GM19324 (cell line): ENCODE data around the gene NPEPL1.
"Not testable (repeated sequence)": the region's sequence is repeated elsewhere in the genome, so short reads cannot be mapped to it uniquely, and the experiment has no call there.

ENCODE experiments used
- ATAC-seq: cut with Tn5 transposase; IDR thresholded peaks from one replicate; pipeline ENCODE4 v1.9.1; 2021; ENCODE audit warnings: mild to moderate bottlenecking, moderate library complexity; ENCODE audit not compliant: unreplicated experiment, low FRiP score

The NPEPL1 gene, protein sequence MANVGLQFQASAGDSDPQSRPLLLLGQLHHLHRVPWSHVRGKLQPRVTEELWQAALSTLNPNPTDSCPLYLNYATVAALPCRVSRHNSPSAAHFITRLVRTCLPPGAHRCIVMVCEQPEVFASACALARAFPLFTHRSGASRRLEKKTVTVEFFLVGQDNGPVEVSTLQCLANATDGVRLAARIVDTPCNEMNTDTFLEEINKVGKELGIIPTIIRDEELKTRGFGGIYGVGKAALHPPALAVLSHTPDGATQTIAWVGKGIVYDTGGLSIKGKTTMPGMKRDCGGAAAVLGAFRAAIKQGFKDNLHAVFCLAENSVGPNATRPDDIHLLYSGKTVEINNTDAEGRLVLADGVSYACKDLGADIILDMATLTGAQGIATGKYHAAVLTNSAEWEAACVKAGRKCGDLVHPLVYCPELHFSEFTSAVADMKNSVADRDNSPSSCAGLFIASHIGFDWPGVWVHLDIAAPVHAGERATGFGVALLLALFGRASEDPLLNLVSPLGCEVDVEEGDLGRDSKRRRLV

DNA sequence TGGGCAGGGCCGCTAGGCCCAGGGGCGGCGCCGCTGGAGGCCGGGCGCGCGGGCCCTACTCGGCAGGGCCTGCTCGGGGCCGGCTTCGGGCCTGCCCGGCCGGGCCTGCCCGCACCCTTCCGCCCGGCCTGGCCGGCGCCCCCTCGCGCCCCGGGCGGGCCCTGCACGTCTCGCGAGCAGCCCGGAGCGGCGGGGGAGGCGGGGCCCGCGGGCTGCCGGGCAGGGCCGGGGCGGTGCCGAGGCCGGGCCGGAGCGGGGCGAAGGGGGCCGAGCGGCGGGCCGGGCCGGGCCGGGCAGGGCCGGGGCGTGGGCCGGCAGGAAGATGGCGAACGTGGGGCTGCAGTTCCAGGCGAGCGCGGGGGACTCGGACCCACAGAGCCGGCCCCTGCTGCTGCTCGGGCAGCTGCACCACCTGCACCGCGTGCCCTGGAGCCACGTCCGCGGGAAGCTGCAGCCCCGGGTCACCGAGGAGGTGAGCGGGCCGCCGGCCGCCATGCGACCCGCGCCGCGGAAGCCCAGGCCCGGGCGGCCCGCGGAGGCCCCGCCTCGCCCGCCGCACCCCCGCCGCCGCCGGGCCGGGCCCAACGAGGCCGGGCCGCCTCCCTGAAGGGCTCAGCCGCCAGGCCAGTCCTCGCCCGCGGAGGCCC is at the start of gene NPEPL1:
Gene NPEPL1, plus strand, starts transcription at position 222 of the 647 bp plus-strand sequence. Its CDS starts 101 bp downstream, at position 323.
- peak; percentile 91 for ATAC-seq

DNA sequence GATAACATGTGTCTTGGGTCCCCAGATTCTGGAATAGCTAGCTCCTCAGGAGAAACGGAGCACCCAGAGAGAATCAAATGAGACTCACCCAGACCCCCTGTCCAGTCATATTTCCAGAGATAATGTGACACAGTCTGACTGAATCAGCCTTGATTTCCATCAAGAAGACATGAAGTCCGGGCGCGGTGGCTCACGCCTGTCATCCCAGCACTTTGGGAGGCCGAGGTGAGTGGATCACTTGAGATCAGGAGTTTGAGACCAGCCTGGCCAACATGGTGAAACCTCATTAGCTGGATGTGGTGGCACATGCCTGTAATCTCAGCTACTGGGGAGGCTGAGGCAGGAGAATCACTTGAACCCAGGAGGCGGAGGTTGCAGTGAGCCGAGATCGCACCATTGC is 49.7 kb upstream of the NPEPL1 start:
- not testable (repeated sequence) for ATAC-seq

DNA sequence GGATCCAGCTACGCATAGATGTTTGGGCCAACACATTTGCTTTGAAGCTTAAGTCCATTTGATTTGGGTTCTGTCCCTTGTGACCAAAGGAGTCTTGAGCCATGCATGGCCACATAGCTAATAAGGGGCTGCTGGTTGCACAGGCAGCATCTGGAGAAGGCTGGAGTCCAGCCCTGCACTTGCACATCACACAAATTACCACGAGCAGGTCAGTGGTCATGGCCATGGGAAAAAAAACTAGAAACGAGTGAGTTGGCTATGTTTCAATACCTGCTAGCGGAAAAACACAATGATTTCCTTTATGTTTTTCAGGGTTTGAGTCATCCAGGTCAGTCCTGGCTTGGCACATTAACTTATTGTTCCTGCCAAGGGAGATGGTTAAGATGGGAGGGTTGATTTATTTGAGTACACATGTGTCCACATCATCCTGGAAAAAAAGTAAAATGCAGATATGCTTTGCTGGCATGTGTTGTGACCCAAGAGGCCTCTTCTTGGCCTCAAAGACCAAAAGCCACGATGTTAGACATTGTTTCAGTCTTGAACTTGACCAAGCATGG is 47.1 kb upstream of the NPEPL1 start:
- ATAC-seq: no peak

DNA sequence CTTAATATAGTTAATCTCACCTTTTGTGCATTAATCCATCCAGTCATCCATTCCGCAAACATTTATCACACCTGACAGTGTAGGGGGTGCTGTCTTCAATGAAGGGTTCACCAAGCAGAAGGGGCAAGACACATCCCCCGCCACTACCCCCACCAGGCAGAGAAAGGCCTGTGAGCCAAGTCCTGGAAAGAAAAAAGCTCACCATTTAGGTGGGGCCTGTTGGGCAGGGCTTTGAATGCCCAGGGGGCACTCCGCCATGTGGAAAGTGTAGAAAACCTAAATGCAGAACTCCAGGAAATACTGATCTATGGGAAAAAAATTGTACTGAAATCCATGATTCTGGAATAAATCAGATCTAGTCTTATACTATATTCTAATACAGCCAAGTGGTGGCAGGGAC is 46.3 kb upstream of the NPEPL1 start:
- no peak for ATAC-seq

DNA sequence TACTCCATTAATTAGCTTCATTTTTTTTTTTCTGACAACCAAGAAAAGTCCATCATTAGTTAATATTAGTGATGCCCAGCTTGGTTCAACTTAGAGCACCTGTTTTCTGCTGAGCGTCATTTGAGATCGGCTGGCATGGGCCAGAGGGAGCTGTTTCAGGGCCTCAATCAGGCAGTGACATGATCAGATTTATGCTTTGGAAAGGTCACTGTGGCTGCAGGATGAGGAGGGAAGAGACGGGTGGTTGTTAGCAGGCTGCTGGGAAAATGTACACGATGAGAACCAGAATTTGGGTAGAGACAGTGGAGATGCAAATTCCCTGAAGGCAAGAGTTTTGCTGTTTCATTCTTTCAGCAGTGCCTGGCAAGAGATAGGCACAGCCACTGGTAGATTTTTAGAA is 45.9 kb upstream of the NPEPL1 start:
- no peak for ATAC-seq

DNA sequence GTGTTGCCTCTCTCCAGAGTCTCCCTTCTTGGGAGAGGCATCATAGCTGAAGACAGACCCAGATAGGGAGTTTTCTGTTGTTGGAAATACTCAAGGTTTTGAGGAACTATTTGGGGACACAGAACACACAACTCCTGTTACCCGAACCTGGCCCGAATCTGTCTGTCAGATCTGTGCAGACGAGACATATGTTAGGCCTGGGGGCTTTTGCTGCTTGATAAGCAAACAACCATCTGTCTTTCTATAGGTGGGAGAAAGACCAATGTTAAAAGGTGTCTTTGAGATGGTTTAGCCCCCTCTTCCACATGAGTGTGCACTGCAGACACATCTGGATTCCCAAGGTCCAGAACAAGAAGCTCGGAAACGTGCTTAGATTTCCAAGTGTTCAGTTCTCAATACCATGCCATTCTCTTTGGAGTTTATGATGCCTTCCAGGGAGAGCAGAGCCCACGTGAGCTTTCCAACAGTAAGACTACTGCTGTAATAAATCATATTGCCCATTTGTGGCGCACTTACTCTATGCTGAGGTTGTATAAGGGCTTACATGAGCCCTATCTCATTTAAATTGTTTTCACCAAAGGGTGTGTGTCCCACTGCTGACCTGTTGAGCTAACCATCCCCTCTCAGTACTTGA is 45.3 kb upstream of the NPEPL1 start:
- ATAC-seq: no peak

DNA sequence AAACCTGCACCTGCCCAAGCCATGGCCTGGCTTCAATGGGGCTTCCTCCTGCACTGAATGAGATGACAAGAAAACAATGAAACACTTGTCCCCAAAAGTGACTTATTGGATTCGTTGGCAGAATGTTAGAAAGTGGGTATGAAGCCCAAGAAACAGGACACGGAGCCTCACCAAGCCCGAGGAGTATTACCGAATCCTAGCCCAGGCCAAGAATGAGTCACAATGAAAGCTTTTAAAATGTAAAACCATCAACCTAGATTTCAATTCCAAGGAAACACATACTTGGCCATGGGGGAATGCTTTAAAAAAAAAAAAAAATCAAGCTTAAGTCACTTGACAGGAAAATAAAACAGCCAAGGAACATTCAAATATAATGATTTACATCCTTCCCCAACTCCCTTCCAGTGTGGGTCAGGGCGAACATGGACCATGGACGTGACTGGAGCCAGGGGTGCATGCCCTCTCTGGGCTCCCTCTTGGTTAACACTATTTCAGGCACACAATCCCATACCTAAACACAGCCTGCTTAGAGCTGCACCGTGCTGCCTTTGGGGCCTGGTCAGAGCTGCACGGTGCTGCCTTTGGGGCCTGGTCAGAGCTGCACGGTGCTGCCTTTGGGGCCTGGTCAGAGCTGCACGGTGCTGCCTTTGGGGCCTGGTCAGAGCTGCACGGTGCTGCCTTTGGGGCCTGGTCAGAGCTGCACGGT is 44.7 kb upstream of the NPEPL1 start:
- ATAC-seq: no peak

DNA sequence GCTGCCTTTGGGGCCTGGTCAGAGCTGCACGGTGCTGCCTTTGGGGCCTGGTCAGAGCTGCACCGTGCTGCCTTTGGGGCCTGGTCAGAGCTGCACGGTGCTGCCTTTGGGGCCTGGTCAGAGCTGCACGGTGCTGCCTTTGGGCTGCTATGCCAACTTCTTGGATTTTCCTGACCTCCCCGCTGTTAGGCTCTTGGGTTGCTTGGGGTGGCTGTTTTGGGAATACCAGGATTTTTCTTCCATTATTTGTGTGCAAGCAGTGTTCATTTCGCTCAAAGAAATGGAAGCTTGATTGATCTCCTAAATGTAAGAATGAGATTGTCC is 44.1 kb upstream of the NPEPL1 start:
- ATAC-seq: not testable (repeated sequence)

DNA sequence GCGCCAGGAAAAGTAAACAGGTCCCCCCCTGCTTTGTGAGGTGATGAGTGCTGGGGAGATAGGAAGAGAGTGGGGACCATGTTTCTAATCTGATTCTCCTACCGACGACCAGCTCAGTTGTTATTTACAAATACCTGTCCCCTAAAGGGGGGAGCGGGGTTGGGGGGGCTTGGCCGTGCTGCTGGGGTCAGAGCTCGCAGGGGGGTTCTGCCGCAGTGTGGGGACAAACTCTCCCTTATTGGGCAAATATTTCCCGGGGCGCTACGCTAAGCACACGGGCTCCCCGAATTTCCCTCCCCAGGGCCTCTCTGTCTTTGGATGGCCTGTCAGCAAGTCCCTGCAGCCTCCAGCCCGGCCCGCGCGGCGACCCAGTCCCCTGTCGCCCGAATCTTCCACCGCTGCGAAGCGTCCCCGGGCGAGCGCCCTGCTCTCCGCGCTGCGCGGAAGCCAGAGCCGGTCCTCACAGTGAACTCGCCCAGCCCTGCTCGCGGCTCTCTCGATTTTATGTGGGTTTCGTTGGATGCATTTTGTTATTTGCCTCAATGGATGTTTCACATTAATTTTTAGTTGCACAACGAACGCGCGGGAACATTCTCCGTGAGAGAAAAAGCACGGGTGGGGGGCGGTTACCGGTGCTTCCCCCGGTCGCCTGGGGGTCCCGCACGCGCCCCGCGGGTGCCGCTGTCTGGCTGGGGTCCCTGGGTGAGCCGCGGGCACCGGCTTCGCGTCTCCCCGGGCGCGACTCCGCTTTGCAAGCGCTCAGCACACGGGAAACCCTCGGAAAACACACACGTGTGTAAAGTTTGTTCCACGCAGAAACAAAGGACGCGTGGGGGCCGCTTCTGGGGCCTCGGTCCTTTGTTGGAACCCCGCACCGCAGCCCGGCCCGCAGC is 43.1 kb upstream of the NPEPL1 start:
- ATAC-seq: no peak

DNA sequence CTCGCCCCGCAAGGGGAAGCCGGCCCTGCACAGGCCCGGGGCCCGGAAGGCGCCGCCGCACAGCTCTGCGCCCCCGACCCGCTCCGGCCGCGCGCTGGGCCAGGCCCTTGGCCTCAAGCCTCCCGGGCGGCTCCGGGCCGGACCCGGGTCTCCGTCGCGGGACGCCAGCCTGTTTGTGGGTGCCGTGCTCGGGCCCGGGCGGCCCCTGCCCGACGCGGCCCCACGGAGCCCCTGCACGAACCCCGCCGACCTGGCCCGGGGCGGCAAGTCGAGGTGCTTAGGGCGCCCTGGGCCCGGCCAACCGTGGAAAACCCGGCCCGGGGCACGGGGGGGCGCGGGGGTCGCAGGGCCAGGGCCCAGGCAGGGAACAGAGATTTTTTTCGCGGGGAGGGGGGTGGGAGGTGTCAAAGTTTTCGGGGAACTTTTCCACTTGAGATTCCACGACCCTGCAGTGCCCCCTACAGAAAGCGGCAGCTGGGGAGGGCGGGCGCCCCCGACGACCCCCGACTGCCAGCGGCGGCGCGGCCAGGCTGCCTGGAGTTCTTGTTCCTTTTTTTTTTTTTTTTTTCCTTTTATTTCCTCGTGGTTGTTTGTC is 42.3 kb upstream of the NPEPL1 start:
- ATAC-seq: peak; percentile 7

DNA sequence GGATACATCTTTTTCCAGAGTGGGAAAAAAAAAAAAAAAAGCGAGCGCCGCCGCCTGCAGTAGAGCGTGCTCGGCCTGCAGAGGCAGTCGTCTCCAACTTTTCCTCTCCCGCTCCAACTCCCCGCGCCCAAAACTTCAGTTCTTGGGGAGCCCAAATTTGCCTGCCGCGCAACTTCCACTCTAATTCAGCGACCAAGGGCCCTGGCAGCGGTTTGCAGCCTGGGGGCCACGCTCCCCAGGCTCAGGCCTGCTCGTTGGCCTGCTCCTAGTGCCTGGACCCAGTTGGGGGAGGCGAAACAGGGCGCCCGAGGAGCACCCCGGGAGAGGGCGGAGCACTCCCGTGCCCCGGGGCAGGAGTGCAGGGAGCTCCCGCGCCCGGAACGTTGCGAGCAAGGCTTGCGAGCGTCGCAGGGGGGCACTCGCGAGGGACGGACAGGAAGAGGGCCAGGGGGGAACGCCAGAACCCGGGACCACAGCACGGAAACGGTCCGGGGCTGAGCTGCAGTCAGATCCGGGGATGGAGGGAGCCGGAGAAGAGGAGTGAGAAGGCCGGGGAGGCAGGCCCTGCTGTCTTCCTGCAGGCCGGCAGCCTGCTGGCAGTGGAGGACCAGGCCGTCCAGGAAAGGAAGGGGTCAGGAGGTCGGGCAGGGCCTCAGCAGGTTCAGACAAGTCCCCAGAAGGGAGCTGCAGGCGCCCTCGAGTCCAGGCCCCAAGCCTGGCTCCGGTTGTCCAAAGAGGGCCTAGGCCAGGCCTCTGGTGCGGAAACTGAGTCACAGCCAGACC is 41.6 kb upstream of the NPEPL1 start, which contains the start of gene STX16:
Gene STX16, plus strand, starts transcription at position 508 of the 783 bp plus-strand sequence. CDS start 724 bp downstream, outside the sequence.
- ATAC-seq: peak; percentile 72

DNA sequence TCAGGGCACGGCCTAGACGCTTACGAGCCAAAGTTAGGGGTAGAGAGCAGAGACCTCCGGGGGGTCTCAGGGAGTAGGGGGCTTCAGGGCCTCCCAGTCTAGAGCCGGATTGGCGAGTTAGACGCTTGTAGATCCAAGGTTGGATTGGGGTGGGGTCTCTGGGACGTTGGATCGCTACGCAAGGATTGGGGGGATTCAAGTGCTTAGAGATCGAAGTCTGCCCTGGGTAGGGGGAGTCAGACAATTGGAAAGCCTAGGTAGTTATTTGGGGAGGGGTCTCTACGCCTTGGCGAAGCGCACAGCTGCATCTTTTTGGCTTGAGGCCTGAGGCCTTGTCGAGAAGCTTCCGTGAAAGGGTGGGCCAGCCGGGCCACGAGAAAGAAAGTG is 41.0 kb upstream of the NPEPL1 start:
- ATAC-seq: no peak

DNA sequence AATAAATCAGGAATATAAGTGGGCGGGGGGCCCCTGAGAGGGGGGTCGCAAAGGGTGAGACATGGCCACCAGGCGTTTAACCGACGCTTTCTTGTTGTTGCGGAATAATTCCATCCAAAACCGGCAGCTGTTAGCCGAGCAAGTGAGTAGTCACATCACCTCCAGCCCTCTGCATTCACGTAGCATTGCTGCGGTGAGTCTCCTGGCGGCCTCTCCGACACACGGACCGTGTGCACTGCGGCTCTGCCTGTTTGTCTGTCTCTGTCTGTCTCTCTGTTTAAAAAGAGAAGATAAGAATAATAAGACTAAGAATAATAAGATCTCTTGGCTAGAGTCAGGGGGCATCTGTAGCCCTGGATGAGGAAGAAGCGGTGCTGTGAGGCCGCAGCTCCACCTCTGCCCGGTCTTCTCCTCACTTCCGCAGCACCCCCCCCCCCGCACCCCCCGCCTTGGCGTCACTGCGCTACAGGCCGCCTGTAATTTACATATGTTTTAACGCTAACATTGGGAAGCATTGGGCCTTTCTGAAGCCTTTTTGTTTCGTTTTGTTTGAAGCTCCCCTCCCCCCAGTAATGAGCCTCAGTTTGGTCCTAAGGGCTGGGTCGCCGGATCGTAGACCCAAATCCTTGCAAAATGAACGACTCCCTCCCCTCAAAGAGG is 40.5 kb upstream of the NPEPL1 start:
- peak; percentile 42 for ATAC-seq

DNA sequence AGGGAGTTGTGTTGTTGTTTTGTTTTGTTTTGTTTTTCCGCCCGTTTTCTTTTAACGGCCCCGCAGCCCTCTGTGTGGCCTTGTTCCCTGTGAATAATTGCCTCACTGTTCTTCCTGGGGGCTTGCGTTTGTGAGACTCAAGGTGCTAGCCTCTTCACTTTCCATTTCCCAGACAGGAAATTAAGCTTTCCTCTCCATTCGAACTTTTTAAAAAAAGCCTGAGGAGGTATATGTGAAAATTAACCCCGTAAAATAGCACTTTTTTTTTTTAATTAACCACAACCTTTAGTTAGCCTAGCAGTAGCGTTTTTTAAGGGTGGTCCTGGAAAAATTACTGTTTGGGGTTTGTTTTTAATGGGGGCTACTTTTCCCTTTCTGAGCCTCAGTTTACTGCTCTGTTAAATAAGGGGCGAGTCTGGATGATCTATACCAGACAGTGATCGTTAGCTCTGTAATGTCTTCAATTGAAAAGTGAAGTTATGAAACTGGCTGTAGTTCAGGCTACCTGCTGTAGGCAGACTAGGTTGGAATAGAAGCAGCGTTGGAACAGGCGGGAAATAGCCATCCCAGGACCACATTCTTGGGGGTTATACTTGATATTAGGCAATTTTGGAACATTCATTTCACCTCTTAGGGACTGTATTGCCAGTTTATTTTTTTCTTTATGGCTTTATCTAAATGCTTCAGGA is 39.9 kb upstream of the NPEPL1 start:
- no peak for ATAC-seq

DNA sequence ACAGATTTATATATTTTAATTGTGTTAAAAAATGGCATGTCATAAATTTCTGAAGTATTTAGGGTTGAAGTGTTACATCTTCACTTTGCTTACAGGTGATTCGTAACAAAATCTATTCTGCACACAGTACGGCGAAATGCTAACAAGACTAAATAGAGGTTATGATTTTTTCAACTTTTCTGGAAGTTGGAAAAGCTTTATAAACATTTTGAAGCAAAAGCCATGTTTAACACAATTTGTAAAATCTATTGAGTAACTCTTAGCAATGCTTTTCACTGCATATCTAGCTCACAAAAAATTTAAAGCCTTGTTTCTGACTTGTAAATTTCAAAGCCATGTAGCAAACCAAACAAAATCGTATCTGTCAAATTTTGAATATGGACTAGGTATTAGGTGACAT is 38.3 kb upstream of the NPEPL1 start:
- no peak for ATAC-seq

DNA sequence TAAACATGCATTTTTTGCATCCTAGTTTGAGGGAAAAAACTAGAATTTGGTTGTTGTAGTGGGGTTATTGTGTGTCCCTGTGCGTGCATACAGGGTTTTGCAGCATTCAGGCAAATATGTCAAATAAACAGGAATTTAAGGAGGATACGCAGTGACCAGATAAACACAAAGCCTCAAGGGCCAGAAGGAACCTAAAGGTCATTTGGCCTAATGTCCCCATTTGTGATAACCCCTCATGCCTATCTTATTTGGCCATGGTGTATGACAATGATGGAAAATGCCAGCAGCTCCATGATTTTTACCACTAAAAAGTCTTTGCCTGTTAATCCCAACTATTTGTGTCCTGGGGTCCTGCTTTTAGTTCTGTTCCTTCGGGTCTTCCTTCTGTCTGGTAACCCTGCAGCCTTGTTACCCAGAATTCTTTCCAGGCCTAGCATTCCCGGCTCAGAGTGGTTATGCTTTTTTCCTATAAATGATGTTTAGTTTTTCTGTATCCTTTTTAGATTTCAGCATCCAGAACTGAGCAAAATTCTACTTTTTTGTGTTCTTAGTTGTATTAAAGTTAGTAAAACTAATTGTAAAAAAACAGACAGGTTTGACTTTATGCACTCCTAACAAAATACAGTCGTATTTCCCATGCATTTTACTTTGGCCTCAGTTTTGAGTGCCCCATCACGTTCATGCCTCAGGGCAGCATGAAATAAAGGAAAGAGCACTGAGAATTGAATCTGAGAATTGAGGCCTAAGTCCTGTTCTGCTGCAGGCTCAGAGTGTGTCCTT is 37.1 kb upstream of the NPEPL1 start:
- no peak for ATAC-seq
